GM04504 (cell line): ENCODE data around the gene TRDMT1.

ENCODE experiments used
- DNase-seq: peaks from one replicate; pipeline ENCODE4 v3.0.0-alpha.2; 2012; ENCODE audit warnings: low read depth

TRDMT1 gene

GRCh38 chr10:17175551-17175950 is 25.9 kb downstream of the TRDMT1 start:
- peak; percentile 31 for DNase-seq

GRCh38 chr10:17174626-17175025 is 26.8 kb downstream of the TRDMT1 start:
- no peak for DNase-seq

GRCh38 chr10:17171141-17171641 is 30.3 kb downstream of the TRDMT1 start:
- DNase-seq = no peak

- no peak for DNase-seq
Observed at GRCh38 chr10:17169803-17170202, 31.7 kb downstream of the TRDMT1 start.

GRCh38 chr10:17166699-17167098 is 34.8 kb downstream of the TRDMT1 start:
- no peak for DNase-seq

GRCh38 chr10:17162828-17163227 is 38.6 kb downstream of the TRDMT1 start:
- no peak for DNase-seq

- no peak for DNase-seq
Observed at GRCh38 chr10:17161775-17162174, 39.7 kb downstream of the TRDMT1 start.

GRCh38 chr10:17157024-17157423 is 44.4 kb downstream of the TRDMT1 start:
- DNase-seq = no peak

- no peak for DNase-seq
Observed at GRCh38 chr10:17155826-17156225, 45.6 kb downstream of the TRDMT1 start.

GRCh38 chr10:17154116-17154515 is 47.4 kb downstream of the TRDMT1 start:
- no peak for DNase-seq

- no peak for DNase-seq
Observed at GRCh38 chr10:17153321-17153720, 48.2 kb downstream of the TRDMT1 start.

GRCh38 chr10:17151716-17152115 is 49.8 kb downstream of the TRDMT1 start:
- no peak for DNase-seq

- DNase-seq = no peak
Observed at GRCh38 chr10:17147884-17148489, 53.5 kb downstream of the TRDMT1 start.

- no peak for DNase-seq
Observed at GRCh38 chr10:17146892-17147291, 54.6 kb downstream of the TRDMT1 start.

- DNase-seq = no peak
Observed at GRCh38 chr10:17145239-17145638, 56.2 kb downstream of the TRDMT1 start.

- no peak for DNase-seq
Observed at GRCh38 chr10:17144757-17145156, 56.7 kb downstream of the TRDMT1 start.

- no peak for DNase-seq
Observed at GRCh38 chr10:17144032-17144431, 57.4 kb downstream of the TRDMT1 start.

GRCh38 chr10:17143055-17143690 is 58.3 kb downstream of the TRDMT1 start:
- no peak for DNase-seq

- DNase-seq = no peak
Observed at GRCh38 chr10:17141504-17142229, 59.8 kb downstream of the TRDMT1 start.

GRCh38 chr10:17140386-17140761 is 61.1 kb downstream of the TRDMT1 start:
- no peak for DNase-seq

GRCh38 chr10:17138460-17139042 is 62.9 kb downstream of the TRDMT1 start:
- no peak for DNase-seq

GRCh38 chr10:17134737-17135260 is 66.7 kb downstream of the TRDMT1 start:
- DNase-seq = no peak

GRCh38 chr10:17134282-17134681 is 67.2 kb downstream of the TRDMT1 start:
- DNase-seq = no peak
